Mammary epithelial cell (primary cell): ENCODE results near the gene MAL.

Experiments
- EZH2 ChIP-seq: IDR thresholded peaks from 2 replicates; pipeline ENCODE4 v1.6.1; 2012; ENCODE audit warnings: low read length, inconsistent platforms, borderline replicate concordance
- TF ChIP-seq, protein P1 (sequence below), 2 donors: IDR thresholded peaks in 1 of 2; conservative IDR thresholded peaks in 1 of 2; 2 replicates each; pipeline ENCODE4 v1.5.1; 2011 to 2012; ENCODE audit warnings: inconsistent platforms in 2 of 2, low read length in 2 of 2, mild to moderate bottlenecking in 2 of 2, control low read depth in 1 of 2, low read depth in 1 of 2; ENCODE audit not compliant: insufficient read depth in 1 of 2; ENCODE audit errors: extremely low read depth in 1 of 2

DNA sequence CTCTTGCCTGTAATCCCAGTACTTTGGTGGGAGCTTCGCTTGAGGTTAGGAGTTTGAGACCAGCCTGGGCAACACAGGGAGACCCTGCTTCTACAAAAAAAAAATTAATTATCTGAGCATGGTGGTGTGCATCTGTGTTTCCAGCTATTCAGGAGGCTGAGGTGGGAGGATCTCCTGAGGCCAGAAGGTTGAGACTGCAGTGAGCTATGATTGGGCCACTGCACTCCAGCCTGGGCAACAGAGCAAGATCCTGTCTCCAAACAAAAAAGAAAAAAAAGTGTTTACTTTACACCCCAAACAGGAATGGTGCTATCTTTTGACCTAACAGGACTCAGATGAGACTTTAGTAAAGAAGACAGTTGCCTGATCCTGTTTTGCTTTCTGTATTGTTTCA, 35.6 kb downstream of the MAL start:
- TF ChIP-seq, protein P1, sequence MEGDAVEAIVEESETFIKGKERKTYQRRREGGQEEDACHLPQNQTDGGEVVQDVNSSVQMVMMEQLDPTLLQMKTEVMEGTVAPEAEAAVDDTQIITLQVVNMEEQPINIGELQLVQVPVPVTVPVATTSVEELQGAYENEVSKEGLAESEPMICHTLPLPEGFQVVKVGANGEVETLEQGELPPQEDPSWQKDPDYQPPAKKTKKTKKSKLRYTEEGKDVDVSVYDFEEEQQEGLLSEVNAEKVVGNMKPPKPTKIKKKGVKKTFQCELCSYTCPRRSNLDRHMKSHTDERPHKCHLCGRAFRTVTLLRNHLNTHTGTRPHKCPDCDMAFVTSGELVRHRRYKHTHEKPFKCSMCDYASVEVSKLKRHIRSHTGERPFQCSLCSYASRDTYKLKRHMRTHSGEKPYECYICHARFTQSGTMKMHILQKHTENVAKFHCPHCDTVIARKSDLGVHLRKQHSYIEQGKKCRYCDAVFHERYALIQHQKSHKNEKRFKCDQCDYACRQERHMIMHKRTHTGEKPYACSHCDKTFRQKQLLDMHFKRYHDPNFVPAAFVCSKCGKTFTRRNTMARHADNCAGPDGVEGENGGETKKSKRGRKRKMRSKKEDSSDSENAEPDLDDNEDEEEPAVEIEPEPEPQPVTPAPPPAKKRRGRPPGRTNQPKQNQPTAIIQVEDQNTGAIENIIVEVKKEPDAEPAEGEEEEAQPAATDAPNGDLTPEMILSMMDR (conservative IDR thresholded peaks at IDR 0.05 in 1 of 2, IDR thresholded peaks at IDR 0.05 in 1 of 2; ENCODE audit: extremely low read depth in 1 of 2, insufficient read depth in 1 of 2, low read depth in 1 of 2, low read length in 2 of 2), result no peak
- TF ChIP-seq EZH2, result no peak
